AG10803 (cell line): ENCODE data around the gene PARD3B.
A peak's percentile ranks its signal among the peaks of the same experiment; 100 is the strongest.

Experiments used
- DNase-seq: peaks from one replicate; pipeline ENCODE4 v3.0.0; 2010; ENCODE audit warnings: low read depth
- H3K4me3 ChIP-seq: 2 replicates; pipeline ENCODE4 v1.5.1; 2011; ENCODE audit warnings: mild to moderate bottlenecking, low read length, control low read depth
- CTCF ChIP-seq: conservative IDR thresholded peaks from 2 replicates; pipeline ENCODE4 v1.5.1; 2011; ENCODE audit warnings: mild to moderate bottlenecking, low read length, control low read depth, inconsistent platforms

PARD3B gene

GRCh38 chr2:205169464-205169863 is 624.2 kb downstream of the PARD3B start:
- H3K4me3 ChIP-seq = no peak overlapping the region
- TF ChIP-seq CTCF = no peak
- no peak for DNase-seq

- H3K4me3 ChIP-seq = no peak overlapping the region
- no peak for DNase-seq
- no peak for TF ChIP-seq CTCF
These were observed 625.1 kb downstream of the PARD3B start for GRCh38 chr2:205170399-205170798.

- no peak for TF ChIP-seq CTCF
- H3K4me3 ChIP-seq = no peak overlapping the region
- no peak for DNase-seq
These were observed 626.1 kb downstream of the PARD3B start for GRCh38 chr2:205171261-205171940.

GRCh38 chr2:205175831-205176230 is 630.6 kb downstream of the PARD3B start:
- DNase-seq = peak; percentile 28
- no peak for TF ChIP-seq CTCF
- H3K4me3 ChIP-seq = no peak overlapping the region

GRCh38 chr2:205176546-205176945 is 631.3 kb downstream of the PARD3B start:
- H3K4me3 ChIP-seq = no peak overlapping the region
- DNase-seq = no peak
- TF ChIP-seq CTCF = no peak

GRCh38 chr2:205177546-205177945 is 632.3 kb downstream of the PARD3B start:
- peak; percentile 73 for DNase-seq
- TF ChIP-seq CTCF = no peak

GRCh38 chr2:205180730-205181129 is 635.5 kb downstream of the PARD3B start:
- DNase-seq = no peak
- TF ChIP-seq CTCF = no peak
- no peak overlapping the region for H3K4me3 ChIP-seq

More at GRCh38 chr2:205177546-205177945, 632.3 kb downstream of the PARD3B start:
- H3K4me3 ChIP-seq = no peak overlapping the region
